Neuronal stem cell (in vitro differentiated cells): Measurements from ENCODE around the gene CHST11.

Source experiments
- DNase-seq: peaks from one replicate; pipeline ENCODE4 v3.0.0-alpha.2; 2013; ENCODE audit warnings: low spot score
- H2AFZ ChIP-seq: one replicate; pipeline ENCODE4 v1.6.1; 2013; ENCODE audit warnings: mild to moderate bottlenecking, low read length, inconsistent platforms
- H2AK5ac ChIP-seq: 2 replicates; pipeline ENCODE4 v1.6.1; 2013; ENCODE audit warnings: low read depth, mild to moderate bottlenecking, inconsistent platforms, low read length, moderate library complexity, mixed read lengths
- H2BK120ac ChIP-seq: 2 replicates; pipeline ENCODE4 v1.6.1; 2013; ENCODE audit warnings: low read depth, mild to moderate bottlenecking, inconsistent platforms, low read length, moderate library complexity, mixed read lengths
- H2BK12ac ChIP-seq: one replicate; pipeline ENCODE4 v1.6.1; 2013; ENCODE audit warnings: low read length, inconsistent platforms
- H2BK15ac ChIP-seq: 2 replicates; pipeline ENCODE4 v1.6.1; 2013; ENCODE audit warnings: mild to moderate bottlenecking, low read length, inconsistent platforms, mixed read lengths
- H2BK5ac ChIP-seq: one replicate; pipeline ENCODE4 v1.6.1; 2013; ENCODE audit warnings: inconsistent platforms, mild to moderate bottlenecking, low read length, moderate library complexity
- H3K14ac ChIP-seq: one replicate; pipeline ENCODE4 v1.6.1; 2013; ENCODE audit warnings: low read length, inconsistent platforms
- H3K18ac ChIP-seq: 2 replicates; pipeline ENCODE4 v1.6.1; 2013; ENCODE audit warnings: low read length, inconsistent platforms
- H3K23ac ChIP-seq: 2 replicates; pipeline ENCODE4 v1.6.1; 2013; ENCODE audit warnings: low read depth, mild to moderate bottlenecking, mixed read lengths, low read length, inconsistent platforms; ENCODE audit not compliant: poor library complexity
- H3K27ac ChIP-seq: replicated peaks from 3 replicates; pipeline ENCODE4 v1.5.1; 2013; ENCODE audit warnings: low read length, inconsistent platforms
- H3K27me3 ChIP-seq, 3 experiments: 2 replicates each; pipeline ENCODE4 v1.6.1; 2013; ENCODE audit warnings: low read length in 3 of 3, mild to moderate bottlenecking in 2 of 3, inconsistent platforms in 1 of 3, low read depth in 1 of 3, mixed read lengths in 1 of 3, moderate library complexity in 1 of 3; ENCODE audit not compliant: control insufficient read depth in 3 of 3, insufficient read depth in 3 of 3
- H3K36me3 ChIP-seq, 2 donors: replicated peaks in 1 of 2; 2 replicates each; pipeline ENCODE4 v1.6.1; 2013; ENCODE audit warnings: low read length in 2 of 2; ENCODE audit not compliant: control insufficient read depth in 2 of 2, insufficient read depth in 2 of 2
- H3K4ac ChIP-seq: 2 replicates; pipeline ENCODE4 v1.6.1; 2013; ENCODE audit warnings: inconsistent platforms, mild to moderate bottlenecking, low read length, moderate library complexity
- H3K4me1 ChIP-seq, 2 donors: 1 replicate in 1 of 2; 2 replicates in 1 of 2; pipeline ENCODE4 v1.6.1; 2013; ENCODE audit warnings: low read length in 2 of 2, low read depth in 1 of 2; ENCODE audit not compliant: control insufficient read depth in 2 of 2, insufficient read depth in 1 of 2
- H3K4me2 ChIP-seq: one replicate; pipeline ENCODE4 v1.6.1; 2013; ENCODE audit warnings: mild to moderate bottlenecking, low read length, inconsistent platforms; ENCODE audit not compliant: insufficient read depth, poor library complexity, severe bottlenecking
- H3K4me3 ChIP-seq, 2 donors: 2 replicates each; pipeline ENCODE4 v1.5.1; 2013; ENCODE audit warnings: low read length in 2 of 2, mild to moderate bottlenecking in 2 of 2, inconsistent platforms in 1 of 2, moderate library complexity in 1 of 2
- H3K79me1 ChIP-seq: one replicate; pipeline ENCODE4 v1.6.1; 2013; ENCODE audit warnings: low read depth, mild to moderate bottlenecking, inconsistent platforms, low read length, moderate library complexity
- H3K9ac ChIP-seq: one replicate; pipeline ENCODE4 v1.6.1; 2013; ENCODE audit warnings: mild to moderate bottlenecking, low read depth, low read length, inconsistent platforms; ENCODE audit not compliant: poor library complexity
- H3K9me3 ChIP-seq, 2 donors: replicated peaks in 1 of 2; 2 replicates each; pipeline versions ENCODE3 to v1.6.1; 2013; ENCODE audit warnings: low read length in 2 of 2, mild to moderate bottlenecking in 2 of 2, inconsistent platforms in 1 of 2, low read depth in 1 of 2, mixed read lengths in 1 of 2, moderate library complexity in 1 of 2; ENCODE audit not compliant: control insufficient read depth in 2 of 2, insufficient read depth in 1 of 2
- H4K8ac ChIP-seq: one replicate; pipeline ENCODE4 v1.6.1; 2013; ENCODE audit warnings: low read depth, mild to moderate bottlenecking, inconsistent platforms, low read length, moderate library complexity
- H4K91ac ChIP-seq: one replicate; pipeline ENCODE4 v1.6.1; 2013; ENCODE audit warnings: low read length, low read depth, mild to moderate bottlenecking, inconsistent platforms; ENCODE audit not compliant: poor library complexity
- WGBS, 2 donors: extraction: QIAGEN DNeasy Blood & Tissue Kit; methylation state at CpG; one replicate each; pipeline ENCODE4 v1.1.7; 2013; ENCODE audit warnings: missing lambda C conversion rate in 2 of 2, mixed read lengths in 1 of 2; ENCODE audit not compliant: insufficient read length in 2 of 2, insufficient replicate concordance in 1 of 2; ENCODE audit errors: extremely low coverage in 2 of 2; 5-methylcytosine and 5-hydroxymethylcytosine counted together

The CHST11 gene

DNA sequence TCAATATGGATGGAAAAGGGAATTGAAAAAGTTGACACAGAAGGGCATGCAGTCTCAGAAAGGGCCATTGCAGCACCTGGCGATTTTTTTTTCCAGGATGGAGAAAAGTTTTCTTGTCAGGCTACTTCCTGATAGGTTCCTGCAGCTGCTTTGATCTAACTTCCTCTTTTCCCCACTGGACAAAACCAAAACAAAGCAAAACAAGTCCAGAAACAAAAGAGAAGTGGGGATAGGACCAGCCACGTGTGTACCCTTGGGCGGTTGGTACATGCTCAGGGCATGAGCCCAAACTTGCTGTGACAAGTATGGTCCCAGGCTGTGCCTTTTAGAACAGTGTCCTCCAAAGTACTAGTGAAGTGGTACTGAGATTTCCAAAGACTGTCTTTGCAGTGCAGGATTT is 89.8 kb downstream of the CHST11 start:
- no CpG with 5 or more reads among the region's 3 CpGs for WGBS, 2 donors
- no peak overlapping the region for H3K4ac ChIP-seq
- no peak for DNase-seq

DNA sequence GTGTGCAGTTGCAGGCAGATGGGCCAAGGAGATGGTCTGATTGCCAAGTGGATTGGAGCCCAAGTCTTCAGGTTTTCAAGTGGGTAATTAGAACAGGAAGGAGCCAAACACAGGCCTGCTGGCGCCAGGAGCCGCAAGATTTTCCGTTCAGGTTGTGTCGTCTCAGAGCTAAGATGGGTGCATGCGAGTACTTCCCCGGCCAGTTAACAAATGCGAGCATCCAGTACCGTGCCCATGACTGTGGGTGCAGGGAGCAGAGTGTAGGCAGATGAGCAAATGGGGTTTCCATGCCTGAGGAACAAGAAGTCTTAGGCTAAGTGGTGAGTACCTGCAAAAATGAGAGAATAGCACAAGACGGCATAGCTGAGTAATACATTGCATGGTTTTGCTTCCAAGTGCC is 90.5 kb downstream of the CHST11 start:
- Histone ChIP-seq H2AK5ac (no peak overlapping the region), H3K36me3 (no peaks in the 10 kb centered on the region), H3K27me3 (no peaks in the 10 kb centered on the region), H4K91ac (no peak overlapping the region), H3K27ac (no peak overlapping the region), H2BK120ac (no peak overlapping the region), H3K4ac (no peak overlapping the region), H2BK12ac (no peak overlapping the region), H4K8ac (no peak overlapping the region), H3K23ac (no peak overlapping the region), H2BK5ac (no peak overlapping the region), H3K4me2 (no peak overlapping the region), H2BK15ac (no peak overlapping the region), H3K9me3 (peaks cover 0 to 2% of the 10 kb centered on the region in 2 donors), H3K4me1 (peaks cover 4 to 10% of the 10 kb centered on the region in 2 donors), H2AFZ (no peak overlapping the region), H3K9ac (peak overlapping the region; percentile 53), H3K79me1 (peaks cover 2% of the 10 kb centered on the region), H3K14ac (no peak overlapping the region), H3K4me3 (no peak overlapping the region), H3K18ac (no peak overlapping the region)
- no CpG with 5 or more reads among the region's 9 CpGs for WGBS, 2 donors
- DNase-seq, result no peak

More for the DNA sequence above, 89.8 kb downstream of the CHST11 start:
- no peak overlapping the region for H3K4me3 ChIP-seq
- H4K8ac ChIP-seq, result no peak overlapping the region
- no peak overlapping the region for H3K27ac ChIP-seq
- no peak overlapping the region for H3K9ac ChIP-seq
- H3K4me2 ChIP-seq, result no peak overlapping the region
- H2BK5ac ChIP-seq, result no peak overlapping the region
- no peak overlapping the region for H2AFZ ChIP-seq
- peaks cover 0 to 2% of the 10 kb centered on the region in 2 donors for H3K9me3 ChIP-seq
- no peak overlapping the region for H4K91ac ChIP-seq
- H3K23ac ChIP-seq, result no peak overlapping the region
- no peak overlapping the region for H2BK15ac ChIP-seq
- H3K4me1 ChIP-seq, result peaks cover 4 to 10% of the 10 kb centered on the region in 2 donors
- H2BK120ac ChIP-seq, result no peak overlapping the region
- H2BK12ac ChIP-seq, result no peak overlapping the region
- no peaks in the 10 kb centered on the region for H3K27me3 ChIP-seq
- peaks cover 2% of the 10 kb centered on the region for H3K79me1 ChIP-seq
- H2AK5ac ChIP-seq, result no peak overlapping the region
- no peaks in the 10 kb centered on the region for H3K36me3 ChIP-seq
- no peak overlapping the region for H3K14ac ChIP-seq
- H3K18ac ChIP-seq, result no peak overlapping the region

DNA sequence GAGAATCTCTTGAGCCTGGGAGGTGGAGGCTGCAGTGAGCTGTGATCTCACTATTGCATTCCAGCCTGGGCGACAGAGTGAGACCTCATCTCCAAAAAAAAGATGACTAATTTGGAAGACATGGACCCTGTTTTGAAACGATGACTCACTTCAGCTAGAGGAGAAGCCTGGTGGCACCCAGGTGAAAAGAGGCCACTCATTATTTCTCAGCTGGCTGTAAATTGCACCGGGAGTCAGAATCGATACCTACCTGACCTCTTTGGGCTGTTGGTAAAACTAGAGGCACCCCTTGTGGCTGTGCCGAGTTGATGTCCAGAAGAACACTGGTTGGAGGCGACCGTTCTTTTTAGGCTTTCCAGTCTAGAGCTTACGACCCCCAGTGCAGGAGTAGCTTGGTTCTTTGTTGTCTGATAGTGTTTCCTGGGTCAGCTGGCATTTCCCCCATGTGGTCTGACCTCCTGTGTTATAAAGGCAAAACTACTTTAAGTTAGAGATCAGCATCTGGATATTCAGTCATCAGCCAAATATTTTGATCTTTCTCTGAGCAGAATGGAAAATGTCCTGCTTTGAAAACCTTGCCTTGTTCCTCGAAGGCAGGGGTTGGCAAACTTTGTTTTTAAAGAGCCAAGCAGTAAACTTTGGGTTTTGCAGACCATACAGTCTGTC is 93.2 kb downstream of the CHST11 start:
- WGBS, 2 donors, result no CpG with 5 or more reads among the region's 9 CpGs
- H3K36me3 ChIP-seq, result no peaks in the 10 kb centered on the region
- no peak overlapping the region for H2BK120ac ChIP-seq
- no peaks in the 10 kb centered on the region for H3K27me3 ChIP-seq
- no peak overlapping the region for H3K4me2 ChIP-seq
- H3K9ac ChIP-seq, result no peak overlapping the region
- no peak overlapping the region for H4K91ac ChIP-seq
- H2BK15ac ChIP-seq, result no peak overlapping the region
- no peak overlapping the region for H3K4ac ChIP-seq
- no peak overlapping the region for H3K23ac ChIP-seq
- H2AFZ ChIP-seq, result no peak overlapping the region
- no peak overlapping the region for H3K14ac ChIP-seq
- DNase-seq, result no peak
- H3K4me1 ChIP-seq, result peaks cover 4 to 8% of the 10 kb centered on the region in 2 donors
- no peak overlapping the region for H3K27ac ChIP-seq
- no peak overlapping the region for H2BK12ac ChIP-seq
- H4K8ac ChIP-seq, result no peak overlapping the region
- H2AK5ac ChIP-seq, result no peak overlapping the region
- peaks cover 4 to 5% of the 10 kb centered on the region in 2 donors for H3K9me3 ChIP-seq
- no peak overlapping the region for H2BK5ac ChIP-seq
- no peak overlapping the region for H3K4me3 ChIP-seq
- H3K18ac ChIP-seq, result no peak overlapping the region
- H3K79me1 ChIP-seq, result peaks cover 2% of the 10 kb centered on the region

DNA sequence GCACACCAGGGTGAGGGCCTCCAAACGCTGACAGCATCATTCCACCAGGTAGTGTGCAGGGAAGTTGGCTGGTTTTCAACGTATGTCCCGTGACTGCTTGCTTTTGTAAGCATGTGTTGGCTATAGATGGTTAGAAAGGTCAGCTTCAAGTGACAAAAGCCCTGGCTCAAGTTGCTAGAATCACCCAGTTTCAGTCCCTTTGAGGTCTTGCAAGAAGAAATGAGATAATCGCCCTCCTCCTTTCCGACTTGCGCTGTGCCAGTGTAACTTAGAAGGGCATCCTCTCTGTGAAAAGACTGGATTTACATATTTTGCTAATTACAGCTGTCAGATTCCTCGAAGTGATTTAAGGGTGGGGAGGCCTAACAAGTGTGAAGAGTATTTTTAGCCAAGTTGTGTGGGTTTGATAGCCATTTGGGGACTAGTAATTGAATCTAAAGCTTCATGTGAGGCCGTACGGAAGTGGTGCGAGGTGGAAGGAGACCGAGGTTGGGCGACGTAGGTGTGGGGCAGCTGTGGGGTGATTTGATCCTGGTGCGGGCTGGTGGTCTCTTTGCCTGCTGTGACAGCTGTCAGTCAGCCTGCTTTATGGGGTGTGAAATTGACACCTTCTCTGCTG is 94.7 kb downstream of the CHST11 start:
- no peak for DNase-seq
- Histone ChIP-seq H2BK15ac (no peak overlapping the region), H2BK5ac (no peak overlapping the region), H3K4me1 (peaks cover 3 to 10% of the 10 kb centered on the region in 2 donors), H3K27ac (no peak overlapping the region), H3K27me3 (no peaks in the 10 kb centered on the region), H4K91ac (no peak overlapping the region), H2BK12ac (no peak overlapping the region), H3K4ac (no peak overlapping the region), H3K18ac (no peak overlapping the region), H3K36me3 (no peaks in the 10 kb centered on the region), H3K4me2 (no peak overlapping the region), H3K23ac (no peak overlapping the region), H2AK5ac (no peak overlapping the region), H2BK120ac (no peak overlapping the region), H3K14ac (no peak overlapping the region), H3K79me1 (peaks cover 2% of the 10 kb centered on the region), H3K9ac (peak overlapping the region; percentile 44), H3K9me3 (peaks cover 4 to 5% of the 10 kb centered on the region in 2 donors), H4K8ac (no peak overlapping the region), H2AFZ (no peak overlapping the region), H3K4me3 (no peak overlapping the region)
- WGBS, 2 donors, result no CpG with 5 or more reads among the region's 14 CpGs
